HG03442 (cell line): ENCODE measurements around the gene GFOD2.

Experiments used
- ATAC-seq: cut with Tn5 transposase; IDR thresholded peaks from one replicate; pipeline ENCODE4 v1.9.1; 2021; ENCODE audit warnings: mild to moderate bottlenecking, moderate library complexity; ENCODE audit not compliant: unreplicated experiment

The GFOD2 gene

DNA sequence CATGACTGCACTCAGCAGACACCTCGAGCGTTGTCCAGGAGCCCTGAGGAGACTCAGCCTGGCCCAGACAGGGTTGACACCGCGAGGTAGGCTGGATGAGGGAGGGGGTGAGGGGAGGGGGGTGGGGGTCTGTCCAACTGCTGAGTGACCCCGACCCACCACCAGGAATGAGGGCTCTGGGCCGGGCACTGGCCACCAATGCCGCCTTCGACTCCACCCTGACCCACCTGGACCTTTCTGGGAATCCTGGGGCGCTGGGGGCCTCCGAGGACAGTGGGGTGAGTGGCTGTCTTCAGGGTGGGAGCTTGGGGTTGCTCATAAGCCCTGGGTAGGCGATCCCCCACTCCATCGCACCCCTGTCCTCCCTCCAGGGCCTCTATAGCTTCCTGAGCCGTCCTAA is 71.4 kb downstream of the GFOD2 start:
- no peak for ATAC-seq

DNA sequence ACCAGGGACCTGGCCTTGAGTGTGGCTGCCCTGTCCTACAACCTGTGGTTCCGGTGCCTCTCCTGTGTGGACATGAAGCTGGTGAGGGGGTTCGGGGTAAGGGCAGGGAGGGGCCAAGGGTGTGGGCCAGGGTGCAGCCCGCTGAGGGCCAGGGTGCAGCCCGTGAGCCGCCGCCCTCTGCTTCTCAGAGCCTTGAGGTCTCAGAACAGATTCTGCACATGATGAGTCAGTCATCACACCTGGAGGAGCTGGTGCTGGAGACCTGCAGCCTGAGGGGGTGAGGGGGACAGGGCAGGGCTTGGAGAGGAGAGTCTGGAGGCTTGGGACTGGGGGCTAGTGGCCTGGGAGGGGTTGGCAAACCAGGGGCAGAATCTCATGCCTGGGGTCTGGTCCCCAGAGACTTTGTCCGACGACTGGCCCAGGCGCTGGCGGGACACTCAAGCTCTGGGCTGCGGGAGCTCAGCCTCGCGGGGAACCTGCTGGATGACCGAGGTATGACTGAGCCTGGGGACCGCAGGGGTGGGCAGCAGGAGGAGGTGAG is 71.9 kb downstream of the GFOD2 start:
- no peak for ATAC-seq

DNA sequence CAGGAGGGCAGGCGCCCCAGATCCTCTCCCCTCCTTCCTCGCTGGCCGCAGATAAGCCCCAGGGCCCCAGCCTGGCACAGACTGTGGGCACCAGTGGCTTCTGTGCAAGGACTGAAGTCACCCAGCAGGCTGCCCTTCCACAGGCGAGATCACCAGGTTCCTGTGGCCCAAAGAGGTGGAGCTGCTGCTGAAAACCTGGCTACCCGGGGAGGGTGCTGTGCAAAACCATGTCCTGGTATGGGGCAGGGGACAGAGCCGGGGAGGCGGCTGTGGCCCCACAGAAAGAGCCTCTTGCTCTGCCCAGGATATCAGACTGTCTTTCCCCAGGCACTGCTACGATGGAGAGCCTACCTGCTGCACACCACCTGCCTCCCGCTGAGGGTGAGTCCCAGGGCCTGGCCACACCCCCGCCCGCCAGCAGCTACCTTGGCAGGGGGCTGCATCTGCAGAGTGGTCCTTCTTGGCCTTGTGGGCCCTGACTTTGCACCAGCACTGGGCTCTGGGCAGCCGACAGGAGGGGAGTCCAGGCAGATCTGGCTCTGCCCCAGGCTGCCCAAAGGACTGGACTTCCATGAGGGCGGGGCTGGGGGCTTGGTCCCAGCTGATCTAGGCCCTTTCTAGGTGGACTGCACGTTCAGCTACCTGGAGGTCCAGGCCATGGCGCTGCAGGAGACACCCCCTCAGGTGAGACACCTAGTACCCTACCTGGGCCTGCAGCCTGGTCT is 73.6 kb downstream of the GFOD2 start:
- no peak for ATAC-seq

DNA sequence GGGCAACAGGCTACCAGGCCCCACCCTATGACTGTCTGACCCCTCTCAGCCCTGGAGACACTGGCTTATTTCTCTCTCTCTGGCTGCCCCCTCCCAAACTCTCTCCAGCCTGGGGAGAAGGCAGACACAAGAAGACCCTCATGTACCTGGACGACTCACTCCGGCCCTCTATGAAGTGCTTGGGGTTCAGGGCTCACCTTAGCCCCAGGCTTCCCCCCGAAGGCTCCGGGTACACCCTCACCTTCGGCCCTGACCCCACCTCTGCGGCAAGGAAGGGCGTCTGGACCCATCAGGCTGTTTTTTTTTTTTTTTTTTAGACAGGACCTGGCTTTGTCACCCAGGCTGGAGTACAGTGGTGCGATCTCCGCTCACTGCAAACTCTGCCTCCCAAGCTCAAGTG is 75.1 kb downstream of the GFOD2 start:
- ATAC-seq, result no peak

DNA sequence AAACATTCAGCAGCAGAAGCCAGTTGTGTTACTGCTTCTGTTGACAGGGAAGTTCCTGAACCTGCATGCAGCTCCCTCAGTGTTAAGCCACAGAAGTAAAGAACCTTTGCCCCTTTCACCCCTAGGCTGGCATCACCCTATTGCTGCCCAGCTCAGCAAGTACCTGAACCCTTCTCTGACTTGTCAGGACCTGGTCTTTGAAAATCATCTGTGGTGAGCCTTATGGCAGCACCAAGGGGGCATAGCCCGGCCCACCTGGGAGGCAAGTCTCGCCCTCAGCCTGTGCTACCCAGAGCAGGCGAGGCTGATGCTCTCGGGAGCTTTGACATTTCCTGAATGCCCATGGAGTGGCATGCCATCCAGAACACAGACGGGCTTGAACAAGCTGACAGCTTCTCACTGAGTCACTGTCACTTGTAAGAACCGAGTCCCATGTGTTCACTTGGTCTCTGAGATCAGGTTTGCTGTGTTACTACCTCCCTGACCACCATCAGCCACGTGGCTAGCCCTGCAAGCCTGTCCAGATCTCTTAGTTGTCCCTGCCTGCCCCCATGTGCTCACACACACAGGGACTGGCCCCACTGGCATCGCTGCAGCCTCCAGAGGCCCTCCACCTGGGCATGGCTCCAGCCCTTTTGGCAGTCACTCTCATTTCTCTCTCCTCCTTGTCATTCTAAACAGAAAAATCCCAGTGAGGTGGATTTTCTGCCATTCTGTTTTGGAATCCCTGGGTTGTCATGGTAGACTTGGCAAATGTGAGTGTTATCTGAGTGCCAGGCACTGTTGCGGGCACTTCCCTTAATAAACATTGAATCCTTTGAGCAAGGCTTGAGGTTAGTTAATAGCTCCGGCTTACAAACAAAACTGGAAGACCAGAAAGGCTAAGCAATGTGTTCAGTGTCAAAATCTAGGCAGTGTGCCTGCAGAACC is 77.1 kb downstream of the GFOD2 start:
- ATAC-seq, result no peak

DNA sequence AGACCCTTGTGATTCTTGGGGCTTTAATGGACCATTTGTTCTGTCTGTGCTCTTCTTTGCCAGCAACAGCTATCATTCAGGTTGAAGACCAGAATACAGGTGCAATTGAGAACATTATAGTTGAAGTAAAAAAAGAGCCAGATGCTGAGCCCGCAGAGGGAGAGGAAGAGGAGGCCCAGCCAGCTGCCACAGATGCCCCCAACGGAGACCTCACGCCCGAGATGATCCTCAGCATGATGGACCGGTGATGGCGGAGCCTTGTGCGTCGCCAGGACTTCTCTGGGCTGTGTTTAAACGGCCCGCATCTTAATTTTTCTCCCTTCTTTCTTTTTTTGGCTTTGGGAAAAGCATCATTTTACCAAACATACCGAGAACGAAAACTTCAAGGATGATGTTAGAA is 81.5 kb downstream of the GFOD2 start:
- ATAC-seq, result no peak

DNA sequence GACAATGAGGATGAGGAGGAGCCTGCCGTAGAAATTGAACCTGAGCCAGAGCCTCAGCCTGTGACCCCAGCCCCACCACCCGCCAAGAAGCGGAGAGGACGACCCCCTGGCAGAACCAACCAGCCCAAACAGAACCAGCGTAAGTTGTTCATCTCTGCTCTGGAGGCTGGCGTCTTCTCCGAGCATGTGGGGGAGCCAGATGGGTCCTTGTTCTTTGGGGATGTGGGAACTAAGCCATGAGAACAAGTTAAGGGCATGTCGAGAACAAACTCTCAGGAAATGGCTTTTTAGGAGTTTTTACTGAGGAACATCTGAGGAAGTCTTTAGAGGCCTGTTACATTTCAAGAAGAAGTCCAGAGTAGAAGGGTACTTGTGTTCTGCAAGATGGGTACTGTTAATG is 82.4 kb downstream of the GFOD2 start:
- no peak for ATAC-seq

DNA sequence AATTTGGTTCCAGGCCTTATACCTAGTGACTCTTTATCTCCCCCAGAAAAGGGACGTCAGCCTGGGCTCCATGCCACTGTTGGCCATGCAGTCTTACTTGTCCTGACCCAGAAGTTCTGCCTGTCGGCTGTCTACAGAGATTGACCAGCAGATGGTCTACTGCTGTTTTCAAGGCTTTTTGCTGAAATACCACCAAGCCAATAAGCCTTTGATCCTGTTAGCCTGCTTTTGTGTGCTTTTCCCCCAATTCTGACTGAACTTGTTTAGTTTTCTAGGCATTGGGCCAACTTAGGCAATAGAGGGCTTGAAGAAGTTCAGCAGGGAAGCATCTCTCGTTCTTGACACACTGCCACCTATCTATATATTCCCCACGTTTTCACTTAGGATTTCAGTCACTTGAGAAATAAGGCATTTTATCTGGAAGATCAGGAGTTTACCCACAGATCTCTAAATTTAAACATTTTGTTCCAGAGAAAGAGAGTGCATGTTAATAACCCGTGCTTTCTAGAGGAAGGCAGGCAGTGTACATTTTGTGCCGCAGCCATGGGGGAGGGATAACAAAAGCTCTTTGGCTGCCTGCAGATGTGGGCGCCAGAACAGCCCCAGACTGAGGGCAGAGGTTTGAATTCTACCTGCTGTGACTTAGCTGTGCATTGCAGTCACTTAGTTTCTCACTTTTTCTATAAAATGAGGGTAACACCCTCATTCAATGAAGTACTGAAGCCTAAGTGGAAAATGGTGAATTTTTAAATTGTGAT is 86.5 kb downstream of the GFOD2 start:
- no peak for ATAC-seq

DNA sequence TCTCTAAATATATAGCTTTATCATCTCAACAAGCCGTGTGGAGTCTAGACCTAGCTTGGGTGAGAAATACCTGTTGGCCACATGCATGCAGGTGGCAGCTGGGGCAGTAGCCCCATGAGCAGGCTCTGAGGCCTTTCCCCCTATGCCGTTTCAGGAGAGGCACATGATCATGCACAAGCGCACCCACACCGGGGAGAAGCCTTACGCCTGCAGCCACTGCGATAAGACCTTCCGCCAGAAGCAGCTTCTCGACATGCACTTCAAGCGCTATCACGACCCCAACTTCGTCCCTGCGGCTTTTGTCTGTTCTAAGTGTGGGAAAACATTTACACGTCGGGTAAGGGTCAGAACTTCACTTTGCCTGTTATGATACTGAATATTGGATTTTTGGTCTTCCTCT is 90.9 kb downstream of the GFOD2 start:
- no peak for ATAC-seq
